Activated naive CD4-positive, alpha-beta T cell treated with anti-CD3 and anti-CD28 coated beads for 36 hours (primary cell): ENCODE data around the gene GNAS-AS1. TPM values are rescaled to one million over a fixed set of nuclear protein-coding genes. Genes with fewer than 3 reads are reported as not detected.

Experiments used
- CTCF ChIA-PET: fragments of 350-600 bp; sonication (Branson Sonifier 250); formaldehyde crosslinking; loops from one replicate; lab custom pipeline; 2021; ENCODE audit warnings: antibody characterized with exemption; lab: Charles Lee
- DNase-seq: peaks from one replicate; pipeline ENCODE4 v3.0.0-alpha.2; 2020
- H3K27ac Mint-ChIP-seq: one replicate; pipeline ENCODE4 v1.8.0; 2021; ENCODE audit warnings: mild to moderate bottlenecking, mixed read lengths
- H3K27me3 Mint-ChIP-seq: one replicate; pipeline ENCODE4 v1.8.0; 2021; ENCODE audit warnings: low read depth, mixed read lengths
- H3K36me3 Mint-ChIP-seq: one replicate; pipeline ENCODE4 v1.8.0; 2021; ENCODE audit warnings: low read depth, mixed read lengths
- H3K4me1 Mint-ChIP-seq: one replicate; pipeline ENCODE4 v1.8.0; 2021; ENCODE audit warnings: low read depth, mixed read lengths
- H3K4me3 Mint-ChIP-seq: one replicate; pipeline ENCODE4 v1.8.0; 2021; ENCODE audit warnings: mild to moderate bottlenecking, moderate library complexity, mixed read lengths
- H3K9me3 Mint-ChIP-seq: one replicate; pipeline ENCODE4 v1.8.0; 2021; ENCODE audit warnings: mixed read lengths
- intact Hi-C: fragments of 100-400 bp; cut with micrococcal nuclease; formaldehyde crosslinking; loops from one replicate; pipeline ENCODE4 v1.15.1; 2023
- total RNA-seq, 2 experiments: library from RNA; stranded (reverse); gene quantifications; one replicate each; pipeline ENCODE4 v1.2.3, GENCODE V29; 2021

The GNAS-AS1 gene
- total RNA-seq, 2 experiments from 2014 or later, result 1.6 to 1.9 TPM

- H3K36me3 Mint-ChIP-seq, result no peaks in the 10 kb centered on the region
These were observed 19.0 kb upstream of the GNAS-AS1 start for GRCh38 chr20:58869662-58870227.

GRCh38 chr20:58868795-58869194 lies 18.1 kb upstream of the GNAS-AS1 start:
- Mint-ChIP-seq H3K9me3 (no peaks in the 10 kb centered on the region), H3K4me1 (peaks cover 4% of the 10 kb centered on the region), H3K27me3 (no peaks in the 10 kb centered on the region), H3K36me3 (no peaks in the 10 kb centered on the region), H3K27ac (no peak overlapping the region), H3K4me3 (no peak overlapping the region)
- CTCF ChIA-PET, result interaction anchor here (1.9 kb wide), 2 partner anchors 11 to 339 kb away, joined by 7 to 11 read pairs; no protein-coding TSS in a partner anchor
- intact Hi-C loops, result loop anchor here (5.0 kb wide), 1 partner anchor 219 kb away; no protein-coding TSS in a partner anchor
- peak; percentile 27 for DNase-seq

More at GRCh38 chr20:58869662-58870227, 19.0 kb upstream of the GNAS-AS1 start:
- Mint-ChIP-seq H3K27me3 (no peaks in the 10 kb centered on the region), H3K27ac (no peak overlapping the region), H3K4me3 (no peak overlapping the region), H3K4me1 (peaks cover 4% of the 10 kb centered on the region), H3K9me3 (no peaks in the 10 kb centered on the region)
- no peak for DNase-seq
- CTCF ChIA-PET, result interaction anchor here (0.6 to 2.1 kb wide), 14 partner anchors 10 to 603 kb away, joined by 3 to 11 read pairs (median 4); partner anchors contain the start of gene ATP5F1E
- intact Hi-C loops, result loop anchor here (1.0 to 5.0 kb wide), 5 partner anchors 218 to 627 kb away; no protein-coding TSS in a partner anchor

GRCh38 chr20:58867211-58867610 lies 16.5 kb upstream of the GNAS-AS1 start:
- intact Hi-C loops, result loop anchor here (5.0 kb wide), 1 partner anchor 220 kb away; no protein-coding TSS in a partner anchor
- CTCF ChIA-PET, result interaction anchor here (0.6 to 1.8 kb wide), 7 partner anchors 12 to 537 kb away, joined by 3 to 4 read pairs (median 3); no protein-coding TSS in a partner anchor
- Mint-ChIP-seq H3K9me3 (no peaks in the 10 kb centered on the region), H3K4me1 (peaks cover 6% of the 10 kb centered on the region), H3K27ac (no peak overlapping the region), H3K27me3 (peaks cover 2% of the 10 kb centered on the region), H3K36me3 (no peaks in the 10 kb centered on the region), H3K4me3 (no peak overlapping the region)
- DNase-seq, result no peak

- Mint-ChIP-seq H3K27ac (no peak overlapping the region), H3K4me1 (peaks cover 6% of the 10 kb centered on the region), H3K36me3 (no peaks in the 10 kb centered on the region), H3K4me3 (no peak overlapping the region), H3K9me3 (no peaks in the 10 kb centered on the region), H3K27me3 (peaks cover 8% of the 10 kb centered on the region)
- no peak for DNase-seq
- intact Hi-C loops, result loop anchor here (5.0 kb wide), 1 partner anchor 221 kb away; no protein-coding TSS in a partner anchor
- CTCF ChIA-PET, result interaction anchor here (2.4 kb wide), 1 partner anchor 342 kb away, joined by 9 read pairs; no protein-coding TSS in a partner anchor
These were observed 15.1 kb upstream of the GNAS-AS1 start for GRCh38 chr20:58865843-58866242.

GRCh38 chr20:58864346-58864745 lies 13.6 kb upstream of the GNAS-AS1 start:
- Mint-ChIP-seq H3K4me1 (peaks cover 2% of the 10 kb centered on the region), H3K36me3 (no peaks in the 10 kb centered on the region), H3K27ac (no peak overlapping the region), H3K9me3 (no peaks in the 10 kb centered on the region), H3K4me3 (no peak overlapping the region), H3K27me3 (peaks cover 8% of the 10 kb centered on the region)
- CTCF ChIA-PET, result interaction anchor here (0.9 to 2.4 kb wide), 4 partner anchors 10 to 631 kb away, joined by 3 to 9 read pairs (median 4); no protein-coding TSS in a partner anchor
- DNase-seq, result no peak
- intact Hi-C loops, result no loop called here

- H3K27ac Mint-ChIP-seq, result no peak overlapping the region
- no peaks in the 10 kb centered on the region for H3K9me3 Mint-ChIP-seq
- intact Hi-C loops, result no loop called here
- CTCF ChIA-PET, result interaction anchor here (1.2 to 1.3 kb wide), 2 partner anchors 219 to 592 kb away, joined by 3 to 4 read pairs; no protein-coding TSS in a partner anchor
- H3K36me3 Mint-ChIP-seq, result no peaks in the 10 kb centered on the region
- no peak overlapping the region for H3K4me3 Mint-ChIP-seq
- no peak for DNase-seq
- H3K4me1 Mint-ChIP-seq, result peaks cover 2% of the 10 kb centered on the region
- H3K27me3 Mint-ChIP-seq, result peaks cover 10% of the 10 kb centered on the region
These were observed 12.5 kb upstream of the GNAS-AS1 start for GRCh38 chr20:58863044-58863790.

- H3K27me3 Mint-ChIP-seq, result peaks cover 27% of the 10 kb centered on the region
- H3K9me3 Mint-ChIP-seq, result no peaks in the 10 kb centered on the region
- no peak overlapping the region for H3K27ac Mint-ChIP-seq
- CTCF ChIA-PET, result no interaction called here
- intact Hi-C loops, result no loop called here
- H3K36me3 Mint-ChIP-seq, result no peaks in the 10 kb centered on the region
- DNase-seq, result no peak
- peaks cover 11% of the 10 kb centered on the region for H3K4me1 Mint-ChIP-seq
- peak overlapping the region; percentile 41 for H3K4me3 Mint-ChIP-seq
These were observed 5.0 kb upstream of the GNAS-AS1 start for GRCh38 chr20:58855506-58856389.

- H3K4me3 Mint-ChIP-seq, result peak overlapping the region; percentile 18
- H3K4me1 Mint-ChIP-seq, result peaks cover 11% of the 10 kb centered on the region
- peaks cover 27% of the 10 kb centered on the region for H3K27me3 Mint-ChIP-seq
- H3K27ac Mint-ChIP-seq, result no peak overlapping the region
- H3K9me3 Mint-ChIP-seq, result no peaks in the 10 kb centered on the region
- DNase-seq, result no peak
- CTCF ChIA-PET, result no interaction called here
- intact Hi-C loops, result loop anchor here (5.0 kb wide), 2 partner anchors 373 to 618 kb away; no protein-coding TSS in a partner anchor
- no peaks in the 10 kb centered on the region for H3K36me3 Mint-ChIP-seq
These were observed 4.2 kb upstream of the GNAS-AS1 start for GRCh38 chr20:58854638-58855471.

GRCh38 chr20:58853976-58854637 lies 3.4 kb upstream of the GNAS-AS1 start:
- CTCF ChIA-PET, result interaction anchor here (1.9 kb wide), 2 partner anchors 30 to 373 kb away, joined by 5 to 6 read pairs; no protein-coding TSS in a partner anchor
- no peaks in the 10 kb centered on the region for H3K9me3 Mint-ChIP-seq
- intact Hi-C loops, result loop anchor here (5.0 kb wide), 2 partner anchors 372 to 617 kb away; no protein-coding TSS in a partner anchor
- peaks cover 27% of the 10 kb centered on the region for H3K27me3 Mint-ChIP-seq
- peak overlapping the region; percentile 60 for H3K4me3 Mint-ChIP-seq
- H3K36me3 Mint-ChIP-seq, result no peaks in the 10 kb centered on the region
- peaks cover 15% of the 10 kb centered on the region for H3K4me1 Mint-ChIP-seq
- H3K27ac Mint-ChIP-seq, result no peak overlapping the region
- DNase-seq, result no peak

- CTCF ChIA-PET, result interaction anchor here (0.6 to 1.9 kb wide), 3 partner anchors 30 to 493 kb away, joined by 3 to 6 read pairs (median 5); no protein-coding TSS in a partner anchor
- intact Hi-C loops, result loop anchor here (5.0 kb wide), 2 partner anchors 371 to 616 kb away; no protein-coding TSS in a partner anchor
- no peaks in the 10 kb centered on the region for H3K9me3 Mint-ChIP-seq
These were observed 2.8 kb upstream of the GNAS-AS1 start for GRCh38 chr20:58853466-58853865.

More at GRCh38 chr20:58853466-58853865, 2.8 kb upstream of the GNAS-AS1 start:
- Mint-ChIP-seq H3K36me3 (no peaks in the 10 kb centered on the region), H3K27me3 (peaks cover 26% of the 10 kb centered on the region), H3K27ac (no peak overlapping the region), H3K4me1 (peaks cover 15% of the 10 kb centered on the region), H3K4me3 (no peak overlapping the region)
- no peak for DNase-seq
